Superior temporal gyrus (tissue), 1 donor: ENCODE measurements around the gene CCL4.

Experiments
- DNase-seq: peaks from one replicate; pipeline ENCODE4 v3.0.0-alpha.2; 2016; ENCODE audit errors: extremely low spot score

Gene CCL4

GRCh38 chr17:36144014-36144413, 40.4 kb downstream of the CCL4 start:
- no peak for DNase-seq

- DNase-seq: no peak
These were observed 41.5 kb downstream of the CCL4 start for GRCh38 chr17:36144981-36145729.

- DNase-seq: no peak
These were observed 44.0 kb downstream of the CCL4 start for GRCh38 chr17:36147601-36148000.

- peak; percentile 85 for DNase-seq
These were observed 45.1 kb downstream of the CCL4 start for GRCh38 chr17:36148559-36149295.

- no peak for DNase-seq
These were observed 45.7 kb downstream of the CCL4 start for GRCh38 chr17:36149296-36149820.

- DNase-seq: no peak
These were observed 48.4 kb downstream of the CCL4 start for GRCh38 chr17:36151891-36152638.

- DNase-seq: no peak
These were observed 49.1 kb downstream of the CCL4 start for GRCh38 chr17:36152639-36153120.

- no peak for DNase-seq
These were observed 50.4 kb downstream of the CCL4 start for GRCh38 chr17:36153895-36154610.
